Activated CD4-positive, alpha-beta T cell treated with anti-CD3 and anti-CD28 coated beads for 4 hours (primary cell): ENCODE measurements around the gene VEPH1.
"Not testable (repeated sequence)": the region's sequence is repeated elsewhere in the genome, so short reads cannot be mapped to it uniquely, and the experiment has no call there.

Experiments used
- DNase-seq, 2 donors: peaks; one replicate each; pipeline ENCODE4 v3.0.0-alpha.2; 2020

Gene VEPH1

DNA sequence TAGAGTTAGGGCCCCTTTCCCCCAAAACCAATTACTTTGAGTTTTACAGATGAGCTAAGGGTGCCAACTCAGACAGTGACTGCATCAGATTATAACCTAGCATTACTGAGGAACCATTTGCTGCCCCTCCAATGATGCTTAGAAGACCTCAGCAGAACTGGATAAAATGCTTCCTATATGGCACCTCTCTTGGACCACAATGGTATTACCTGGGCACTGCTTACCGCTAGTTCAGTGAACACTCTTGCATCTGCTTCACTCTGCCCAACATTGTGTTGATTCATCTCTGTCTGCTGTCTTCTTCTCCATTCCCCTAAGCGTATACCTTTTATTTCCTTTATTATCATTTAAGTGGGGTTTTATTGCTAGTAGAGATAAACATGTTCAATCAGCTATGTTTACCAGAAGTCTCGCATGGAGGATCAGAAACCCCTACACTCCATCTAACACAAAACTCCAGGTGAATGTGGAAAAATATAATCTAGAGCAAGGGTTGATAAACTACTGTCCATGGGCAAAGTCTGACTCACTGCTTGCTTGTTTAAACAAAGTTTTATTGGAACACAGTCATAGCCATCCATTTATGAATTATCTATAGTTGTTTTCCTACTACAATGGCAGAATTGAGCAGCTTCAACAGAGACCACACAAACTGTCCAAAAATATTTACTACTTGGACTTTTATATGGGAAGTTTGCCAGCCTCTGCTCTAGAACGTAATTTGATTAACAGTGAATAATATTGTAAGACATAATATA, 166.8 kb downstream of the VEPH1 start:
- DNase-seq, result no peak

DNA sequence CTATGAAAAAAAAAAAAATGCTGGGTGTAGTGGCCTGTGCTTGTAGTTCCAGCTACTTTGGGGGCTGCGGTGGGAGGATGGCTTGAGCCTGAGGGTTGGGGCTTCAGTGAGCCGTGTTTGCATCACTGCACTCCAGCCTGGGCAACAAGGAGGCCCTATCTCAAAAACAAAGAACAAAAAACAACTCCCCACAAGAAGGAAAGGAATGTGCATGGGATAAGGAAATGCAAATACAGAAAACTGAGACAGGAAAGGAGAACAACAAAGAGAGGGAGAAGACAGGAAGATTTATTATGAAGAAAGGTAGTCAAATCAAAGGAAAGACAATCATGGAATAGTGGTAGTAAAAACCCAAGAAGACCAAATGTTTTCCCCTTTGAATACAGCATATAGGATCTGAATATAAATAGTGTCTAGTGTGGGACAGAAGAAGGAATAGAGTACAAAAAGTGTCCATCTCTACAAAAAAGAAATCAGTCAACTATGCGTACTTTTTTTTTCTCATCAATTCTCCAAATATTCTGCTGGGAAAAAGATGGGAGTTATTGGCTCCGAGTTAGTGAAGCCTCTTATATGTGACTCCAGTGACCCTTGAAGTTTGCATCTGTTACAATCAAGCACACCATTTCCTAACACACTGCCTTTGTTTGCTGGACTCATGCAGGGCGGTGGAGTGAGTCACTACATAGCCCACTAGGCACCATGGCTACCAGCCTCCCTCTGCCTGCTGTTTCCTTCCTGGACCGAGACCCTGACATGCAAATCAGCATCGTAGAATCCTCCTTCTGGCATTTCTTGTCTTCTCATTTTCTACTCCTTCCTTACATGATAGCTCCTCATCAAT, 167.8 kb downstream of the VEPH1 start:
- DNase-seq, result no peak

DNA sequence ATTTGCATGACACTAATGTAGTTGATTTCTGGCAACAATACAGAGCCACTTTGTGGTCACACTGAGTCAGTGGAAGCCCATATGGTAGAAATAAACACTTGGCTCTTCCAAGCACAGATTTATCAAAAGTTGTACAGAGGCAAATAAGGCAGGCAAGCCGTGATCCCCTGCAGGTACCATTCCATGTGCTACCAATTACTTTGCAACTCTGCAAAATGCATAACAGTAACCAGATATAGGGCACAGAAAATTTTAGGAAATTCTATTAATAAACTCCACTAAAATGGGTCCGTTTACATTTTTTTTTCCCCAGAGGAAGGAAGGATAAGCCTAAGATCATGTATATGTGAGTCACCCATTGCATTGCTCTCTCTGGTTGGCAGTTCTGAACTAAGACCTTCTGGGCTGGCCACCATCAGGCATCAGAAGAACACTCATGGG, 169.6 kb downstream of the VEPH1 start:
- DNase-seq, result no peak

- no peak for DNase-seq
These were observed 173.0 kb downstream of the VEPH1 start for GRCh38 chr3:157330206-157330605.

- DNase-seq, result no peak
These were observed 173.7 kb downstream of the VEPH1 start for GRCh38 chr3:157329551-157329950.

DNA sequence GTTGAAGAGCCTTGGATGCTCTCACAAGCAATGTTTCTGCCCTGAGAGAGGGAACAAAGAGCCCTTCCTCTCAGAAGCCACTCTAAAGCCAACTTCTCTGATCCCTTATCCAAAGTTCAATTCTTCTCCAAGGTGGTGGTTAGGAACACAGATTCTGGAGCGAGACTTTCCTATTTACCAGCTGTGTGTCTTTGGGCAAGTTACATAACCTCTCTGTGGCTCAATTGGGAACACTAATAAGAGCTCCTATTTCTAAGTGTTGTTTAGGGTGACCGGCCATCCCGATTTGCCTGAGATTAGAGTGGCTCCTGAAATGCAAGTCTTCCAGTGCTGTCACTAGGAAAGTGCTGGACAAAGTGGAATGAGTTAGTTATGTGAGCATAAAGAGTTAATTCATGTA, 175.4 kb downstream of the VEPH1 start:
- no peak for DNase-seq

DNA sequence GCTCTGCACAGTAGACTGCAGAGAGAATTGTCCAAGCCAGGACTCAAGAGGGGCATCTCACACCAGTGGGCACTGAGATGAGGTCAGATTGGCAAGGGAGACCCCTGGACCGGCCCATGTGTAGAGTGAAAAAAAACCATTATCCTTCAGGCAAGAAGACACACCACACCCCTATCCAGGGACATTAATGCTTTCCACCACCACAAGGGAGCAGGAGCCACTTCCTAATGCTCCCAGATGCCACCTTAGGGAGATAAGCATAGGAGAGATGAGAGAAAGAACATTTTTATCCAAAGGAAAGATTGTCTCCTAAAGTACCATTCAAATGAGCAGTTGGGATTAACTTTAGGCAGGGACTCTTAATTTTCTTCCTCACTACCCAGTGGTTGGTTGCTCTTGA, 176.2 kb downstream of the VEPH1 start:
- DNase-seq, result no peak

DNA sequence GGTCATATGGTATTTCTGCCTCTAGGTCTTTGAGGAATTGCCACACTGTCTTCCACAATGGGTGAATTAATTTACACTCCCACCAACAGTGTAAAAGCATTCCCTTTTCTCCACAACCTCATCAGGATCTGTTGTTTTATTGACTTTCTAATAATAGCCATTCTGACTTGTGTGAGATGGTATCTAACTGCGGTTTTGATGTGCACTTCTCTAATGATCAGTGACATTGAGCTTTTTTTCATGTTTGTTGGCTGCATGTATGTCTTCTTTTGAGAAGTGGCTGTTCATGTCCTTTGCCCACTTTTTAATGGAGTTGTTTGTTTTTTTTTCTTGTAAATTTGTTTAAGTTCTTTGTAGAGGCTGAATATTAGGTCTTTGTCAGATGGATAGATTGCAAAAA, 178.3 kb downstream of the VEPH1 start:
- DNase-seq, result not testable (repeated sequence)

GRCh38 chr3:157323360-157323759, 179.9 kb downstream of the VEPH1 start:
- DNase-seq, result no peak

GRCh38 chr3:157319672-157320071, 183.5 kb downstream of the VEPH1 start:
- DNase-seq, result no peak

DNA sequence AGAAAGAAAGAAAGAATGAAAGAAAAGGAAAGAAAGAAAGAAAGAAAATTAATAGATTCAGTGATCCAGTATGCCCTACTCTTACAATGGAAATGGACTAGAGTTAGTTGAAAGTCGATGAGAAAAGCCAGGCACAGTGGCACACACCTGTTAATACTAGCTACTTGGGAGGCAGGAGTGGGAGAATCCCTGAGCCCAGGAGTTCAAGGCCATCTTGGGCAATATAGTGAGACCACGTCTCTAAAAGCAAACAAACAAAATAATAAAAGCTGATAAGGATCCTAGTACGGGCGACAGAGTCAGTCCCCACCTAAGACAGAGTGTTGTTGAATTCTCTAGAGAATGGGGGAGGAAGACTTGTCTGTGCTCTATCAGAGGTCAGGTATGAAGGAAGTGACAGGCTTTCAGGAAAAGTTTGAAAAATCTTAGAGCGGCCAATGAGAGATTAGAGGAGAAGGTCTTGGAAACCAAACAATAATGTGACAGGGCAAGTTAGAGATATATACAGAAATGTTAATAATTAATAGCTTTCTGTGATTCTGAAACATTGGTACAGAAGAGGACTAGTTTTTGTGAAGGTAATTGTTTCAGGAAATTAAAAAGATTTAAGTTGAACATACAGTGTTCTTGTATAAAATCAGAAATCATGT, 184.5 kb downstream of the VEPH1 start:
- no peak for DNase-seq

DNA sequence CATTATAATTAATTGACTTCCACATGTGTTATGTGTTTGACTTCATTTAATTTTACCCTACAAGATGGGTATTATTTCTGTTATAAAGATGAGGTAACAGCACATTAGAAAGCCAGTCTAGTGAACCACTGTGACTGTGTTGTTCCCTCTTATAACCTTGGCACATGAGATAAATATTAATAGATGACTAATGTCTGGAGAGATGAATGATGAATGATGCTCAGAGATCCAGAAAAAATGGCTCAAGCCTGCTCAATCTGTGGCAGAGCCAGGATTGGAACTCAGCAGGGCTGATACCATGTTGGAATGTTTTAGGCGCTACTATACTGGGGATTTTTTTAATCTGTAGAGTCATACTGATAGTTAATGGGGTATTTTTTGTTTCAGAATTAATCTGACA, 185.3 kb downstream of the VEPH1 start:
- DNase-seq, result no peak

DNA sequence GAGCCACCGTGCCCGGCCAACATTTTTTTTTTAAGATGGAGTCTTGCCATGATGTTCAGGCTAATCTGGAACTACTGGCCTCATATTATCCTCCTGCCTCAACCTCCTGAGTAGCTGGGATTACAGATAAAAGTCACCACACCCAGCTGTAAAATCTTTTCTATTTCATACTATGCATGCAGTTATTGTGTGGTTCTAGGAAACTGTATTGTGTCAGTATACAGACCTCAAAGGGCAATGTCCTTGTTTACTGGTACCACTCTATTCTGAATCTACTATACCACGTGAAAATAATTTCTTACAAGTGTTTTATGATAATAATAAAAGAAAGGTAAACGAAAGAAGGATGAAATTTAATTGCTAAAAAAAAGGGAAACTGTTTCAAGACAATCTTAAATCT, 190.0 kb downstream of the VEPH1 start:
- DNase-seq, result no peak

GRCh38 chr3:157312376-157312745, 190.9 kb downstream of the VEPH1 start:
- no peak for DNase-seq

DNA sequence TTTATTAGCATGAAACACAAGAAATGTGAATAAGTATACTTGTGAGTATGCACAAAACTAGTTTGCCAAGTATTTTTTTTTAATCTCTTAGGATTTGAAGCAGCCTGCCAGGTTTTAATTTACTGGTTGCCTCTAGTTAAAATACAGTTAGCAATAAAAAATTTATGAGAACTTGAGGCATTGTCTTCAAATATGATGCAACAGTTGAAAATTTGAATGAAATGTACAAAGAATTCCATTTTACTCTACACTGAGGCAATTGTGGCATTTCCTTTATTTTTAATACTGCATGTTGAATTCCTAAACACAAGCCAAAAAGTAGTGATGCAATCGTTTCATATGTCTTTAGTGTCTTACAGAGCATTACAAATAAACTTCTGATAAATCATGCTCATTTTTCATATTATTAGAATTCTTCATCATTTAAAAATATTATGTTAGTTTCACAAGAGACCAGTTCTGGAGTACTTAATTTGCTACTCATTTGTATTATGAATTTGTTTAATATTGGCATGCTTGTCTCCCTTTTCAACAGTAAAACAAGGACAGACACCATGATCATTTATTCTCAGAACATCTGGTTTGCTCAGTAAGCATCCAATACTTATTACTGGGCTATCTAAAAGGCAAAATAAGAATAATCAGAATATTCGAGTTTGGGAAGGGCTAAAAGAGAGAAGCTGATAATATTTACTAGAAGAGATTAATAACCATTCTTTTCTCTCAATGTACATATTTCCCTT, 191.4 kb downstream of the VEPH1 start:
- no peak for DNase-seq

DNA sequence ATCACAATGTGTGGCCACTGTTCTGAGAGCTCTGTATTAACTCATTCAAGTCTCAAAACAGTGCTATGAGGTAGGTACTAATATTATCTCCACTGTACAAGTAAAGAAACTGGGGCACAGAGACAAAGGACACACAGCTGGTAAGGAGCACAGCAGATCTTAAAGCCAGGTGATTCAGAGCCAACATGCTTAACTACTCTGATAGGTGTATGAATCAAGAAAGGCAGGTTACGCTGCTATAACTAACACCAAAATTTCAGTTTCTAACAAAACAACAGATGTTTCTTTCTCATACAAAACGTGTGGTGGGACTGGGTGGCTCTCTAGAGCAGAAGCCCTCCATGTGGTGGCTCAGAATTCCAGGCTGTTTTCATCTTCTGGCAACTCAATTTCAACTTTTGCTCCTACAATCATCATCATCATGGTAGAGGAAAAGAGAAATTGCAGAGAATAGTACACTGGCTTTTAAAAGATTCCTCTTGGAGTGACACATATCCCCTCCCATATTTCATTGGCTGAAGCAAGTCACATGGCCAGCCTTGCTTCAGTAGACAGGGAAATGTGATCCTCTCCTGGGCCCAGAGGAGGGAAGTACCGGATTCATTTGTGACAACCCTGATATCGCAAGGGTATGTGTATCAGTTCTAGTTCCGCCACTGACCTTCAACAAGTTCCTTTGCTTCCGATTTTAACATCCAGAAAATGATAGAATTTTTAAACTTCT, 192.7 kb downstream of the VEPH1 start:
- DNase-seq, result no peak

DNA sequence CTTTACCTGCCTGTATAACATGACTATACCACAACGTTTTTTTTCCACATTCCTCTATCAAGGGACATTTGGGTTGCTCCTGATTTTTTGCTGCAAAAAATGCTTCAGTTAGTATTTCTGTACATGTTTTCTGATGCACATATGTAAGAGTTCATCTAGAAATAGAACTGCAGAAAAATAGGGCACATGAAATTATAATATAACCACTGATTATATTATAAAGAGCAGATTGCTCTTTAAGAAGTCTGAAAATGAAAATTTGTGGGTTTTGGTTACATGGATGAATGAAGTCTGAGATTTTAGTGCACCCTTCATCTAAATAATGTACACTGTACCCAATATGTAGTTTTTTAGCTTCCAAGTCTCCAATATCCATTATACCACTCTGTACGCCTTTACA, 196.7 kb downstream of the VEPH1 start:
- DNase-seq, result no peak

DNA sequence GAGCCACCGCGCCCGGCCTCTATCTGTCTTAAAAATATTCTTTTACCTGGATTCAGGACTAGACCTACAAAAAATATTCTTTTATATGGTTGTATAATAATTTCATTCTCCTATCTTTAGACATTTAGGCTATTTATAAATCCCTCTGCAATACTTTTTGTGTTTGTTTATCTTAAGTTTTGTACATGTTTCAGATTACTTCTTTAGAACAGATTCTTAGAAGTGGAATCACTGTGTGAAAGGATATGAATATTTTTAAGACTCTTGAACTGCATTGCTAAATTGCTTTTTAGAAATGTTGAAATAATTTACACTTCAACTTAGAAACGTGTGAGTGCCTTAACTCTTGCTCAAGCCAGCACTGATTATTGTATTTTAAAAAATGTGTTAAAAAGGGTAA, 197.8 kb downstream of the VEPH1 start:
- no peak for DNase-seq

DNA sequence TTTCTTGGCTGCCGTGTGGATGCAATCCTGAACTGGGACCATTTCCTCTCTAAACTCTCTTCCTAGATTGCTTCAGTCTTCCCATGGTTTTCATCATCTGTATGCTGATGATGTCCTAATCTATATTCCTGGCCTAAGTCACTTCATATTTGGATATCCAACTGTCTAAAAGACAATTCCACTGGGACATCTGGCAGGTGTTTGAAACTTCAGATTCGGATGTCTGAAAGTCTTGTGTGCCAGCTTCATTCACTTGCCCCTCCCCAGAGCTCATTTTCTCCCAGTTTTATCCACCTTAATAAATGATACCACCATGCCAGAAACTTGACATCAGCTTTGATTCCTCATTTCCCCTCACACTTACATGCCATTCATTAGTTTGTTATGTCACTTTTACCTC, 201.5 kb downstream of the VEPH1 start:
- DNase-seq, result no peak

- DNase-seq, result no peak
These were observed 202.1 kb downstream of the VEPH1 start for GRCh38 chr3:157300981-157301663.

GRCh38 chr3:157300094-157300493, 203.1 kb downstream of the VEPH1 start:
- no peak for DNase-seq
